ENCODE measurements around the gene FBXL13.

The FBXL13 gene

DNA sequence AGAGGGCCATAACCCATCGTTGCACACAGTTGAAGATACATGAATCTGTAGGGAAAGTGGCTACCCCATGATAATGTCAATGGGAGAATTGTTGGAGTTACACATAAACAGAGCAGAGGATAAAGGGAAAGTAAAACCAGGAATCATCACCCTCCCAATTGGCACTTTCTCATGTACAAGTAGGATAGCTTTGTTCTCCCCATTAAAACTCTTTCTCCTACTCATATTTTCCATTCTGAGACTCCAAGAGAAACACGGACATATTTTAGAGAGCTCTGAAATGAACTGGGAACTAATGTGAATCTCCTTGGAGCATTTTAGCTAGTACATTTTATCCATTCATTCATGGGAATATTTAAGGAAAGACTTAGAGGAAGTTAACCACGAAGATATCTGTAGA, 179.0 kb downstream of the FBXL13 start:
- no peak for DNase-seq (ENCODE audit: low read depth in 2 of 2)

DNA sequence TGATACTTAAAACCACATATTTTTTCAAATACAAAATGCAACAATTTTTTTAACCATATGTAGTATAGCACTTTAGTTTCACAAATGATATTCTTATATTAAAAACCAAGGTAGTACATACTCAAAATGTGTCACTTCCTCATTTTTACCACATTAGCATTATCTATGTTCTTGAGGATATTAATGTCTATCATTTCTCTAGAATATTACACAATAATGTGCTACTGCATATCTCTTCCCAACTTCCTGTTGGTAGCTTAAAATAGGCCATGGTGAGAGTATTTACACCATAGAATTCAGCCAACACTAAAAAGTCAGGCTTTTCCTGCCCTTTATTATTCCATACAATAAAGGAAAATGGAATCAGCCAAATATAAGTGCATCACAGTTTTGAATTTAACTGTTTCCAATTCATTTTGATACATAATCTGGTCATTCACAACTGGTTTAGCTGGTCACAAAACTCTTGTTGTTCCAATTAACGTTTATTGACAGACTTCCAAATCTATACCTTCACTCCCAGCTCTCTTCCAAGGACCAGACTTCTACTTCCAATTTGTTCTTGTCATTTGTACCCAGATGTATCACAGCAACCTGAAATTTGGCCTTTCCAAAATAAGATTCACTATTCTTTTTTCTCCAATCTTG, 181.8 kb downstream of the FBXL13 start:
- no peak for DNase-seq (ENCODE audit: low read depth in 2 of 2)

DNA sequence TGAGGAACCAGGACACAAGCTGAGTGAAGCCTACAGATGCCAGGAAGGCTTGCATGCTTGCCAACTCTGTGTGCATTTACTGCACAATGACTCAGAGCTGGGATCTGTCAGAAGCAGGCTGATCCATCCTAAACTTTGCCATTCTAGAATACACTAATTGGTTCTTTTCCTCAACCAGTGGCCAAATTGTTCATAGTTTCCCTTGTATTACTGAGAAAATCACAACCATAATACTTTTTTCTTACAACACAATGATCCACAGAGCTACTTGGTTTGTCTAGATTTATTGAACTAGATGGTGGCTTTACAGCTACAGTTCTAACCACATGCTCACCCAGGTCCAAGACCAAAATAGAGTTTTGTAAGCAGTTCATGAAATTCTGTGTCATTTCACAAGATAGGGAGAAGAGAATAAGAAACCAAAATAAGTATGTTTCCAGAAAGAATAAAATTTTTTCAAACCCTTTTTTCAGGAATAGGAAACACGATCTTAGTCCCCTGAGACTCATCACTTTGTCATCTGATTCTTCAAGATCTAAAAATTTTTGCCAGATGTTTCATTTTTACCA, 182.8 kb downstream of the FBXL13 start:
- no peak for DNase-seq (ENCODE audit: low read depth in 2 of 2)

DNA sequence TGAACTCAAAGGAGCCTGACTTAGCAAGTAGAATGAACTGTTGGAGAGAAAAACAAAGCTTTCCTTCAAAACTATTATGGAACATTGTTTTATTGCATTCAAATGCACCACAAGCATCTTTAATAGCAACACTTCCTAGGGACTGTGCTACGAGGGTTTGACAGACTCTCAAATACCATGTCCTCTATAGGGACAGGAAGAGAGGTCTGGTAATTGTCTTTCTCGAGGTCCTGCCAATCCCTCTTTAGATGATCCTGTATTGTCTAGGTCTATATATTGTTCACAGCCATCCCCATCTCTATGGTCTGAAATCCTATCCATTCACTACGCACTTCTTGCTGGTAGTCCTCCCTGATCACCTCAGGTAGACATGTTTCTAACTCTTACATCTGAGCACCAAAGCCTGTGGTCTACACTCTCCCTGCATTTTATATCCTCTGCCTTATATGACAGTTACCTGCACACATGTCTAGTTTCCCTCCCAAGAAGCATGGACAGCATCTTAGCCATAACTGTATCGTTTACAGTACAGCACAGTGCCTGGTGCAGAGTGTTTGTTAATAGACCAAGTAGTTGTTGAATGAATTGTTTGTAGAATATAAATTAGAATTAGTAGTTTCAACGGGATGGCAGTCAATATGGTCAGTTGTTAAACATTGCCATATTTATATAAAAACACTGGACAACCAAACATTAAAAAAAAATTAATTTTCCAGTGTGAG, 183.5 kb downstream of the FBXL13 start:
- DNase-seq (ENCODE audit: low read depth in 2 of 2): no peak

DNA sequence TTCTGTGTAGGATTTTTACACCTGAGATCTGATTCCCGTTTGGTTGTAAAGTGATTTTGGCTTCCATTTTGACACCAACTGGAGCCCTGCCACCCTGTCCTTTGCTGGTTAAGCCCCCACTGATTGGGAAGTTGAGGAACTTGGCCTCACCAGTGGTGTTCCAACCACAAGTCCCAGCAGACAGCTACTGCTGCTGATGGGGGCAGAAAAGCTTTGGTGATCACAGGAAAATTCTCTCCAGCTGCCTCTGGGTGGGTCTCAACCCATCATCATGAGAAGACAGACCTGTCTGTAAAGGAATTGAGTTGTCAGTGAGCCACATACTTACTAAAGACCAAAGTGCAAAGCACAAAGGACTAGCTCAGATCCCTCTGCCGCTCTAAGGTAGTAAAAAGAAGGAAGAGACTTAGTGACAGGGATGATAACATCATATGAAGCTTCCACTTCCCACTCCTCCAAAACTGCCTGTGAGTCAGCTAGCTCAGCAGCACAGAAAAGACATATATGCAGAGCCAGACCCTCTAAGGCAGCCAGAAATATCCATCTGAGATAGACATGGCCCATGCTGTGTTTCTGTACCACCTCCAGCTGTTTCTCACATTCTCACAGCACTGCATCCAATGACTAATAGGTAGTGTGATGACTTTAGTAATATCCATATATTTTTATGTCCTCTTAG, 184.2 kb downstream of the FBXL13 start:
- DNase-seq (ENCODE audit: low read depth in 2 of 2): no peak

DNA sequence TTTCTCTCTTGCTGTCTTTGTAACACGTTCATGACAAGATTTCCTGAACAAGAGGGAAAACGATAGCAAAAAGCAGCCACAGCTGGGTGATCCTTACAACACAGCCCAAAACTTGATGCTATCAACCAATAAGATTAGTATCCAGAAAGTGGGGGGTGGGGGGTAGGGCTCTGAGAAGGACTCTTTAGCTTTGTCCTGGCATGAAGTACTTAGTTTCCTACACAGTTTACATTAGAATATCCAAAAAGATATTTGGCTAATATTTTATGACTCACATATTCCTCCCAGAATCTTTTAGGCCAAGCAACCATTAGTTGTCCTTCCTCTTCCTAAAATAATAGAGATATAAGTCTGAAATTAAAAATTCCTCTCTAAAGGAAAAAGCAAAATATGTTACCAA, 184.7 kb downstream of the FBXL13 start:
- DNase-seq (ENCODE audit: low read depth in 2 of 2): no peak

DNA sequence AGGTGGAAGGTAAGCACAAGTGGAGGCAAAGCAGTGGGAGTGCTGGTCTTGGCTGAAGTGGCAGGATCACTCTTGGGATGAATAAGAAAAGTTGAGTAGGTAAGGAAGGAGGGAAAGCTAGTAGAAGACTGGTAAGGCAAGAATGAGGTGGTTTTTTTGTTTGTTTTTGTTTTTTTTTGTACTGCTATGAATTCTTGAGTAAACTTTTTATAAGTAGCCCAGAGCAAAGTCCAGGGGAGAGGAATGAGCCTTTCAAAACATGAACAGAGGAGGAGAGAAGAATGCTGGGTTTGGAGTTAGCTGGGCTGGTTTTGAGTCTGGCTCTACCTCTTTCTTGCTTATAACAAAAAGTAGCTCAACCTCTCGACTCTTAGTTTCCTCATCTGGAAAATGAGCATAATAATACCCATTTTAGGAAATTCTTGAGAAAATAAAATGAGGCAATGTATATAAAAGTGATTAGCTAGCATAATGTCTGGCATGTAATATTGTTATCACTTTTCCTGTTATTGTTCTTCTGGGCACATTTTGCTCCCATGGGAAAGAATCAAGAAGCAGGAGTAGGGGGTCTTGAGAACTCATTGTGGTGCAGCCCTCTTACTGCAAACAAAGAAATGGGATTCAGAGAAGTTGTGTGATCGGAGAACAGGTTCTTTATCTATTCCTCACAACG, 185.9 kb downstream of the FBXL13 start:
- DNase-seq (ENCODE audit: low read depth in 2 of 2): no peak

DNA sequence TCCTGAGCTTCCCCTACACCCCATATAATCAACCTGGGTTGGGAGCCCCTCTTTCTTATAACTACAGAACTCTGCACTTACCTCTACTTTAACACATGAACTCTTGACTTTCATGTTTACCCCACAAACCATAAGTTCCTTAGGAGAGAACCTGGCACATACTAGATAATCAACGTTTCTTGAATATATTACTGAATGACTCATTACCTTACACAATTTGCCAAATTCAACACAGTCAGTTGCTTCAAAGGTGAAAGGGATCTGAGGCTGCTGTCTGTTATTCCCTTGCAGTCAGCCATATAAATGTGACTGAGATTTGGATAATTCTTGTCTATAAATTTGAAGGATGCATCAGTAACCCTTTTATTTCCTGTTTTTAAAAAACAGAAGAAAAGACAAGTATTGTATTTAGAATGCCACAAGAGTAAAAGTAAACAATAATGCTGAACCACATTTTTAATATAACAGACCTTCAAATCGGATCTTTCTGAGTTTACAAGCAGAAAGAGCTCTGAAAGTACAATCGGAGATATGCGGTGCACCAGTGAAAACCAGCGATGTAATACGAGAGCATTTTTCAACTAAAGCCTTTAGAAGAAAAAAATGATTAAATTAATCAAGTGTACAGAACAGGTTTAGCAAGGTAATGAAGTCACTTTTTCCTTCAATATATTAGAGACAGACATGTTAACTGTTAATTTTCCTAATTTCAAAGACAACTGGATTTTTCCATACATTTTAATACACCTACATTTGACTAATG, 191.3 kb downstream of the FBXL13 start:
- no peak for DNase-seq (ENCODE audit: low read depth in 2 of 2)

DNA sequence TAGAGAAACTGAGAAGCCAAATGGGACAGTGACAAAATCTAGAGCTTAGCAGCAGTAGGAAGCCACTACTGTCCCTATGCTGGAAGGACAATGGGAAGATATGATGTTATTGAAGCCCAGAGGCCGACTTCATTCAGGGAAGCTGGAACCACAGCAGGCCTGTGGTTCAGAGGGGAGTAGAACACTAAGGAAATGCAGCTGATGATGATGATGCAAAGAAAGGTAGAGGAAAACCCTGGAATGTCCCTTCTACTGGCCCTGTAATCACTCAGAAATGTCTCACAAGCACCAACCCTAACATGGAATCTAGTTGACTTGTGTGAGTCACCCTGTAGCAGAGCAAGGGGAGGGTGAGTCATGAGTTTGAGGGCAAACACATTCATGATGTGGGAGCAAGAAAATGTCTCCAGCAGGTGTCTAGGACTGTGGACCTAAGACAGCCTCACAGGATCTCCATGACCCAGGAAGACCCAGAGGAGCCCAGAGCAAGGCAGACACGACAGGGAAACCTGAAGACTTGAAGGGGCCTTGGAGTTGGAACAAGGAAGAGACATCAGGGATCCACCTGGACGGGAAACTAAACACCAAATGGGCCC, 198.8 kb downstream of the FBXL13 start:
- no peak for DNase-seq (ENCODE audit: low read depth in 2 of 2)

DNA sequence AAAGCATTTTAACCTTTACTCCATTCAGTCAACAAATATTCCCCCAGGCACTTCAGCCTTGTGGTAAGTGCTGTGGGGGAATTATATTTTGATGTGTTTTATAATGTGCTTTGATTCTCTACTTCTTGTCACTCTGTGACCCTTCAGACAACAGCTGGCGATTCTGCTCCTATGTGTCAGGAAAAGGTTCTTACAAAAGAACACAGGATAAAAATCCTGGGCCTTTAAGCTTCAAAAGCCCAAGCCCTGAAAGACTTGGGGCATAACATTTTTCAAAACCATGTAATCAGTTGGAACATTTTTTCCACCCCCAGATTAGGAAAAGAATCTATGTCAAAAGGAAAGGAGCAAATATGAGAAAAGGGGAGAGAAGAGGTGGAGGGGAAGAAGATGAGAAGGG, 199.6 kb downstream of the FBXL13 start:
- DNase-seq (ENCODE audit: low read depth in 2 of 2): no peak

DNA sequence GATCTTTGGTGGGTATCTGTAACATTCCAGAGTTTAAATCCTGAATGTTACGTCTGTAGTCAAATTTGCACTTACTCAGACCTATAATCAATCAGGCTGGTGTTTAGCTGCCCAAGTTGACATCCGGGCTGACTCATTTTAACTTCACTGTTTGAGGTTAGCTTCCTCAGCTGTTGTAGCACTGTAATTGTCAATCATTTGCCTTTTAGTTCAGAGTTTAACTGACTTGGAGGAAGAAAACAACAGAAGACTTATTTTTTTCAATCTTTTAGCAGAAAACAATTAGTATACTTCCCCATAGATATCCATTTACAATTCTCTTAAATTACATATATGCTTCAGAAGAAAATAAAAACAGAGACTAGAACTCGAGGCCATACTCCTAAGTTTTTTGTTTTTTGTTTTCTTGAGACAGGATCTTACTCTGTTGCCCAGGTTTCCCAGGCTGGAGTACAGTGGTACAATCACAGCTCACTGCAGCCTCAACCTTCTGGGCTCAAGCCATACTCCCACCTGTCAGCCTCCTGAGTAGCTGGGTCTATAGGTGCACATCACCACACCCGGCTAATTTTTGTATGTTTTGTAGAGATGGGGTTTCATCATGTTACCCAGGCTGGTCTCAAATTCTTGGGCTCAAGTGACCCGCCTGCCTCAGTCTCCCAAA, 200.3 kb downstream of the FBXL13 start:
- DNase-seq (ENCODE audit: low read depth in 2 of 2): no peak

DNA sequence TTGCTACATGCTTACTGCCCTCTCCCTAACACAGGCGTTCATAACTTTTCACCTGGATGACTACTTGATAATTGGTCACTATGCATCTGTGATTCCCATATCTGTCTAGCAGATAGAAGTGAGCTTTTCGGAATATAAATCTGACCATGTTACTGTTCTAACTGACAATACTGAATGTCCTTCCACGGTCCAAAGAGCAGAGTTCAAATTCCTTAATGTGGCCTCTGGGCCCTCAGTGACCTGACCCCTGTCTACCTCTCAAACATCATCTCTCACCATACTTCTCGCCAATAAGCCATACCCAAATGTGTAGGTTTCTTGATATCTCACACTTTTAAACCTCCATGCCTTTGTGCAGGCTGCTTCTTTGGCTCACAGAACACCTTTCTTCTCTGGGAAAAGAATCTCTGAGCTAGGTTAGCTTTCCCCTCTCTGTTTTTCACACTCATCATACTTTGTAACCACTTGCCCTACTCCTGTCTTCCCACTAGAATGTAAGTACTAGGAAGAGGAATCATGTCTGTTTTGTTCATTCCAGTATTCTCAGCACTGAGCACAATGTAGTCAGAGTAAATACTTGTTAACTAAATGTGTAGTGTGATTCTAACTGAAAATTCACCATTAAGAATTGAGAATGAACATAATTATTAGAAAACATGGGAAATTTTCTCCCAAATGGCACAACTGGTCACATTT, 201.0 kb downstream of the FBXL13 start:
- no peak for DNase-seq (ENCODE audit: low read depth in 2 of 2)

DNA sequence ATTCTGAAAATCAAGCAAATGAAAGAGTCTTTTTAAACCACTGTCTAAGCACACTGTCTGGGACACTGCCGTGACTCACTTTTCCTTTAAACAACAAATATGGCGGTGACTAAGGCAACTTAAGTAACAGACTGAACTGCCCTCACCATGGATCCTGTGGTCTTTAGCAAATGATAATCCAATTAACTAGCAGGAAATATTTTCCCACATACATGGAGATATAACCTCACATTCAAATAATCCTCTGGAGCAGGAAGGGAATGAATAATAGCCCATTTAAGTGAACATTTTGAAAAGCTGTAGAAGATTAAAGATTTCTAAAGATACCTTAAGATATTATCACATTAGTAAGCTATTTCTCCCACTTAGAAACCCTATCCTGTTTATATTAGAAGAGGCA, 202.1 kb downstream of the FBXL13 start:
- no peak for DNase-seq (ENCODE audit: low read depth in 2 of 2)

DNA sequence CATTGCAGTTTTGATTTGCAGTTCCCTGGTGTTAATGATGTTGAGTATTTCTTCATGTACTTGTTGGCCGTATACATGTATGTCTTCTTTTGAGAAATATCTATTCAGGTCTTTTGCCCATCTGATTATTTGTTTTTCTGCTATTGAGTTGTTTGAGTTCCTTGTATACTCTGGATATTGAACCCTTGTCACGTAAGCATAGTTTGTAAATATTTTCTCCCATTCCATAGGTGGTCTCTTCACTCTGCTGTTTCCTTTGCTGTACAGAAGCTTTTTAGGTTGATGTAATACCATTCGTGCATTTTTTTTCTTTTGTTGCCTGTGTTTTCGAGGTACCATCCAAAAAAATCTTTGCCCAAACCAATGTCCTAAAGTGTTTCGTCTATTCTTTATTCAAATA, 205.4 kb downstream of the FBXL13 start:
- DNase-seq (ENCODE audit: low read depth in 2 of 2): no peak

DNA sequence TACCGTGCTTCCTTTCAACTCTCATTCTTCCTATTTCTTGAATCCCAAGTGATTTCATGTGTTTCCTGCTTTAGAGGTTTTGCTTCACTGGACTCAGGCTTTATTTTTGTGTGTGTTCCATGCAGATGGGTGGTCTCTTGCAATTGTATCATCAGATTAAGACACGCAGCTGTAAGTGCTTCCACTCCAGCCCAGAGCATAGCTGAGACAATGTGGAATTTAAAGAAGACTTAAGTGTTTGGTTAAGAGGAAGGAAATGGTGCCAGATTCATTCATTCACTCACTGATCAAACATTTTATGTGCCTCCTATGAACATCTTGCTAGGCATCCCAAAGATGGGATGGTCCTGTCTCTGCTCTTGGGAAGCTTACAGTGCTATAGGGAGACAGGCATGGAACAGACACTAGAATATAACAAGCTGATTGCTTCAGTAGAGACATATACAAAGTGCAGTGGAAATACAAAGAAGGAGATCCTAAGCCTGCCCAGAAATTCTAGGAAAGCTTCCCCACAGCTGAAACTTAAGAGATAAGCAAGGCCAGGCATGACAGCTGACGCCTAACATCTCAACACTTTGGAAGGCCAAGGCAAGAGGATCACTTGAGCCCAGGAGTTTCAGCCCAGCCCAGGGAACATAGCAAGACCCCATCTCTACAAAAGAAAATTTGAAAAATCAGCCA, 207.9 kb downstream of the FBXL13 start:
- no peak for DNase-seq (ENCODE audit: low read depth in 2 of 2)

DNA sequence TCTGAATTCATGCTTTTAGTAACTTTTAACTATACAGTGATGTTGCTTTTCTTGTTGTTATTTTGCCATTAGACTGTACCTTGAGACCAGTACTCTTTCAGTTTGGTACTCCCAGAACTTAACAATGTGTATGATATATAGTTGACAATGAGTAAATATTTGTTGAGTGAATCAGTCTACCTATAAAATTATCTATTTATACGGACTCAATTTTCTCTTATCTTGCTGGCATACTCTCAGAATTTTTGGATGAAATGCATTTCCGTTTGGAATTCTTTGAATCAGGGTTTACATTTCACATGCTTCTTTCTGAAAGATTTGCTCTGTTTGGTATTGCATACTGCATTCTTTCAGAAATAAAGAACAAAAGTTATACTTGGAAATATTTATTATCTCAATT, 209.6 kb downstream of the FBXL13 start:
- no peak for DNase-seq (ENCODE audit: low read depth in 2 of 2)

DNA sequence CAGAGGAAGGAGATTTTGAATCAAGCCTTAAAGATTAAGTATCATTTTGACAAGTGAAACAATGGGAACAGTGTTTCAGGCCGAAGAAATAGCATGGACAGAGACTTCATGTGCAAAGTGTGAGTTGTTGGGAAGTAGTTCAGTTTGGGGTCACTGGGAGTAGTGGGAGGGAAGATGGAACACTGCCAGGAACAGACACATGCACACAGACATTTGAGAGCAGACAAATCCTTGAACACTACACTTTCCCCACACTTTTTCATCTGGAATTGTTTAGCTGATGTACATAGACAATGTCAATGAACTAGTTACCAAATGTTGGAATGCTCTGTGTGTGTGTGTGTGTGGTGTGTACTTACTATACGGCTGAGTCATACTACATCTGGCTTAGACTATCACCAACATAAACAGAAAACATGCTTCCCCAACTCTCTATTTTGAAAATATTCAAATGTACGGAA, 214.2 kb downstream of the FBXL13 start:
- no peak for DNase-seq (ENCODE audit: low read depth in 2 of 2)

DNA sequence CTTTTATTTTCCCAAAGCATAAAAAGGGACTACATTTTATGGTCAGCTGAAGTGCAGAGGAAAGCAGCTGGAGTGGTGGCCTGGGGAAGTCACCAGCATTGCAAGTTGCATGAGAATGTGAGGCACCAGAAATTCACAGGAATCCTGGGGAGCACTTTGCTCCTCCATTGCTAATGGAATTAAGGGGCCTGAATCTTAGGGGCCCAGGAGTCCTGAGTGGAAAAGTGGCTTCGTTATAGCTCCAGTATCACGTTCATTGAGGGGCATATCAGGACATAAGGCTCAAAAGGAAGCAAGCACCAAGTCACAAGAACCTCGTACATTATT, 214.8 kb downstream of the FBXL13 start:
- DNase-seq (ENCODE audit: low read depth in 2 of 2): no peak

DNA sequence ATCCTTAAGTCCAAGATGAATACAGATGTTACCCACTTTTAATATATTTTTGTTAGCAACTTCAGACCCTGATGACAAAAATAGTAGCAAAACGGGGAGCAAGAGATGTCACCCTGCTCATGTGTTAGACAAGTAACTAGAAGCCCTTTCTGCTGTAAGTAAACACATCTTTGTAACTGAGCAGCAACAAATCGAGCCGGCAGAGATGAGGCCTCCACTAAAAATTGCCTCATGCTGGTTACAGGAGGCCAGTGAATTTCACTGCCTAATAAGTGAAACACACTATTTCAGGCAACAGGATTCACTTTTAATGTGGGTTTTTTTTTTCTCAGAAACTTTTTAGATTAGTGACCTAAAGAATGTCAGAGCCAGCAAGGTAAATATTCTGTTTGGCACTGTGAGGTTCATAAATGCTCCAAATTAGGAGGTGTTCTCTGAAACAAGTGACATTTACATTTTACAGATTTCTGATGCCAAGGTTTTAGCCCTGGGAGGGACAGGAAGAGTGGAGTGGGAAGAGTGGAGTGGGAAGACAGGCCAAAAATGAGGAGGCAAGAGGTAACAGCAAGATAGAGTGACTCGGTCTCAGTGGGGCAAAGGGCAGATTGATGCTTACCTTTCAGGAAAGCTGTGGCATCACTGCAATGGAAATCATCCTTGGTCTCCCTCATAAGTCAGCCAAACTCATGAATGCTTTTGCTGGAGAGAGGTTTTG, 215.4 kb downstream of the FBXL13 start:
- no peak for DNase-seq (ENCODE audit: low read depth in 2 of 2)

Measured in activated CD8-positive, alpha-beta memory T cell treated with anti-CD3 and anti-CD28 coated beads for 4 hours (primary cell).